NCI-H82 (cell line): Measurements from ENCODE around the gene PTGS2.

Source experiments
- DNase-seq: peaks from one replicate; lab custom pipeline; 2025; lab: John Stamatoyannopoulos, UW

The PTGS2 gene

DNA sequence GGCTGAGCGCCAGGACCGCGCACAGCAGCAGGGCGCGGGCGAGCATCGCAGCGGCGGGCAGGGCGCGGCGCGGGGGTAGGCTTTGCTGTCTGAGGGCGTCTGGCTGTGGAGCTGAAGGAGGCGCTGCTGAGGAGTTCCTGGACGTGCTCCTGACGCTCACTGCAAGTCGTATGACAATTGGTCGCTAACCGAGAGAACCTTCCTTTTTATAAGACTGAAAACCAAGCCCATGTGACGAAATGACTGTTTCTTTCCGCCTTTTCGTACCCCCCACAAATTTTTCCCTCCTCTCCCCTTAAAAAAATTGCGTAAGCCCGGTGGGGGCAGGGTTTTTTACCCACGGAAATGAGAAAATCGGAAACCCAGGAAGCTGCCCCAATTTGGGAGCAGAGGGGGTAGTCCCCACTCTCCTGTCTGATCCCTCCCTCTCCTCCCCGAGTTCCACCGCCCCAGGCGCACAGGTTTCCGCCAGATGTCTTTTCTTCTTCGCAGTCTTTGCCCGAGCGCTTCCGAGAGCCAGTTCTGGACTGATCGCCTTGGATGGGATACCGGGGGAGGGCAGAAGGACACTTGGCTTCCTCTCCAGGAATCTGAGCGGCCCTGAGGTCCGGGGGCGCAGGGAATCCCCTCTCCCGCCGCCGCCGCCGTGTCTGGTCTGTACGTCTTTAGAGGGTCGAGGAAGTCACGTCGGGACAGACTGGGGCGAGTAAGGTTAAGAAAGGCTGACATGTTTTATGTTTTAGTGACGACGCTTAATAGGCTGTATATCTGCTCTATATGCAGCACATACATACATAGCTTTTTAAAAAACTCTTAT lies at the start of gene PTGS2:
Gene PTGS2 (minus strand): TSS at position 179 of the 817 bp plus-strand sequence. CDS start 133 bp downstream, at position 46.
- DNase-seq = peak; percentile 91

DNA sequence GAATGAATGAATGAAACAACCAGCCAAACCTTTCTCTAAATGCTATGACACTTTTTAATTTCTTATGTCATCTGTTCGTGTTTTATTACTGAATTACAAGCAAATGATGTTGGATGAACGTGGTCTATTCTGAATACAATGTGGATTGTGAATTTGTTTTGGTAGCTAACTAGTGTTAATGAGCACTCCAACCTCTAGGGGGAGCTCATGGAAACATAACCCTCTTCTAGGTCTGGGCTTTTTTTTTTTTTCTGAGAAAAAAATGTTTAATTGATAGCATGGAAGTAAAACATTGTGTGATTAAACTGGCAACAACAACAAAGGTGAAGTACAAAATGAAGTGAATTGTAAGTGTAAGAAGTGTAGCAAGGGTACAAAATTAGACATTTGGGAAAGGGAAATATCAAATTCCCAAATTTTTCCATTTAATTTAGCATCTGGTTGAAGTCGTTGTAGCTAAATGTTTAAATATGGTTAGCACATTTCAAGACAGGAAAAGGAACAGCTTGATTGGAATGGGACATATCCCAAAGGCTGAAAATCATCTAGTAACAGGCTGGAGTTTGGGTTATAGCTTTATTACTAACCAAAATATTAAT lies 42.6 kb upstream of the PTGS2 start:
- DNase-seq = peak; percentile 79

DNA sequence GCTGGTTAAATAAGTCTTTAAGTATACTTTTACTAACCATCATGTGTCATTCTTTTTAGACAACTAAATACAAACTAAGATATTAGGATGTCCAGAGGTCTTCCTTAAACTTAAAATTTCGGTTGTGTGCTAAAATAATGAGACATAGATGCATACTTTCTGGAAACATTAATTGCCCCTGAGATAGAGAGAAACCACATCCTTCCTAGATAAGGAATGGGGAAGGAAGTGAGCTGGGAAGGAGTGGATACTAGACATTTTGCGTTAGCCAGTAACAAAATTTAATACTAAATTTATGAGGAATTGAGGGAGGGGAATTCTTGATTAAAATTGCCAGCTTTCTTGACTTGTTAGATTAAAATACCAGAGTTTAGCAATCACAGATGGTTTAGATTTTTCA lies 37.1 kb upstream of the PTGS2 start:
- no peak for DNase-seq

DNA sequence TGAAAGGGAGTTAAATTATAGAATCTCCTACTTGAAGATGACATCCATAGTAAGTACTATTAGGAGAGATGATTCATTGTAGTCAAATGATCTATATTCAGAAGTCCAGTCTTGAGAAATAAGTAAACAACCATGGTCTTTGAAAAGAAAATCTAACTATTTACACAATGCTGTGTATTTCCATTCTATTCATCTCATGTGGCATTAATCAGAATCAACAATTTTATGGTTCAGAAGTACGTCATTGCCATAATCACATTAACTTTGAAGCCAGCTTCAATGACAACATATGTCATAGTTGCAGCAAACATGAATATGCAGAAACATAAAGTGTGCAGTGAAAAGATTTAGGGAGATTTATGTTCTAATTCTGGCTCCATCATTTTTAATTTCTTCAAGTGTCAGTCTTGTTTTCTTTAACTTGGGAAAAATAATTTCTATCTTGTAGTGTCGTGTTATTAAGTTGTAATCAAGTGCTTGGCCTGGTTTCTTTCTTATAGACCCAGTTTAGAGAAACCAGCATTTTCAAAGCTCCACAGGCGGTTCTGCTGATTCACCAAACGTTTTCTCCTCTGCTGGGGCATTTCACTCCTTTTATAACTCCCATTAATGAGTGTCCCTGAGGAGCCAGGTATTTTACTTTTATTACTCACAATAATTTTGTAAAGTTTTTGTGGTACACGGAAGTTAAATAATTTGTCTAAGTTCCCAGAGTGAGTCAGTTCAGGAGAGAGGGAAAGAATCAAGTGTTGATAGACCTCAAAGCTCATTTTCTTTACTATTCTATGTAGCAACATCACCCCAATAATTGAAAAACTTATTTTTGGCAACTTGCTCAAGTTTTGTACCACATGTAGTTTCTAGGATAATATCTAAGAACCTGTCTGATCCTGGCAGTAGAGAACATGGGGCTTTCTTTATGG lies 35.9 kb upstream of the PTGS2 start:
- no peak for DNase-seq

GRCh38 chr1:186710696-186711095 lies 30.5 kb upstream of the PTGS2 start:
- no peak for DNase-seq

DNA sequence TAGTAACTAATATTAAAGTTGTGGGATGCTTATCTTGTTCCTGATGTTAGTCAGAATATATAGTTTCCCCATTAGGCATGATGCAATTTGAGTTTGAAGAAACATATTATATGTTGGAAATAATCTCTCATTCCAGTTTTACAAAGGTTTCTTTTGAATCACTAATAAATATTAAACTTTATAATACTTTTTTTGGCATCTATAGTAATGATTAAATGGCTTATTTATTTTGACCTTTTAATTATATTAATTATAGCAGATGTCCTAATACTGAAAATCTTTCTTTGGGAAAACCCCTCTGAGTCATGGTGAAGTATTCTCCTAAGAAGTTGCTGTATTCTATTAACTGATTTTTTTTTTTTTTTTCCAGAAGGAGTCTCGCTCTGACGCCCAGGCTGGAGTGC lies 28.5 kb upstream of the PTGS2 start:
- no peak for DNase-seq

DNA sequence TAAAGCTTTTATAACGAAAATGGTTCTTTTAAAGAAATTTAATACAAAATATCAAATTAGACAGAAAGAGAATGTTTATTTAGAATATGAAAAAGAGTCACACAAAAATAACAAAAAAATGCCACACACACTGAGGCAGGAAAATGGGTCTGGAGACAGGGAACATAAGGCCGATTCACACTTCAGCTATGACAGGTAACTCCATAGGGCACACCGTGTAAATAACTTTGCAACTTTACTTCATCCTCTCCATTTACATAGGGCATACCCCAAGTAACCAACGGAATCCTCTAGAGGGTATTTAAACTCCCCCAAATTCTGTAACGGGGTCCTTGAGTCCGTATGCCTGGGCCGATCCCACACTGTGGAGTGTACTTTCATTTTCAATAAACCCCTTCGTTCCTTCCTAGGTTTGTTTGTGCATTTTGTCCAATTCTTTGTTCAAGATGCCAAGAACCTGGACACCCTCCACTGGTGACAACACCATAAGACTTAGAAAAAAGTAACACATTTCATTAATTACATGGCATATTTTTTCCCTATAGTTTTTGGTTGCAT lies 23.1 kb upstream of the PTGS2 start:
- DNase-seq = no peak

DNA sequence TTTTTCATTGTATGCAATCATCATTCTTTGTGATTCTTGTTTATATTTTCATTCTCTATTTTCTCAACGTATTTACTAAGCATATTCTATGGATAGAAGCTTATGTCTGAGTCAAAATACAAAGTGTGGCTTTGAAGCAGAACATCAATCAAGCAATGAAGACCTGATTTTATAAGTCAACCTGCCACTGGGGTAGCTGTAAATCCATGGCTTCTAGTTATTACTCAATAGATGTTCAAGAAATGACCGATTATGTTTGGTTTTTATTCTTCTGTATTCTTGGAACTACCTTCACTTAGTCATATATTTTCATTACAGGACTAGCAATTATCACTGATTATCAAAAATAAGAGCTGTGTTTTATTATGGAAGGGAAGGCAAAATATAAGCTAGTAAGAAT lies 20.5 kb upstream of the PTGS2 start:
- no peak for DNase-seq

GRCh38 chr1:186699519-186699918 lies 19.3 kb upstream of the PTGS2 start:
- no peak for DNase-seq

- DNase-seq = no peak
Observed at GRCh38 chr1:186689907-186690306, 9.7 kb upstream of the PTGS2 start.

DNA sequence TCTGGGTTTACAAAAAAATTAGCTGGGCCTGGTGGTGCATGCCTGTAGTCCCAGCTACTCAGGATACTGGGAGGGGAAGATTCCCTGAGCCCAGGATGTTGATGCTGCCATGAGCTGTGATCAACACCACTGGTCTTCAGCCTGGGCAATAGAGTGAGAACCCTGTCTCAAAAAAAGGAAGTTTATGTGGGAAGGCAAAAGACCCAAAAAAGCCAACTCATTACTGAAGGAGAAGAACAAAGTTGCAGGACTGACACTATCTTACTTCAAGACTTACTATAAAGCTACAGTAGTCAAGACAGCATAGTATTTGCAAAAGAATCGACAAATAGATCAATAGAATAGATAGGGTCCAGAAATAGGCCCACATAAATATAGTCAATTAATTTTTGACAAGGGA lies 9.2 kb upstream of the PTGS2 start:
- no peak for DNase-seq

GRCh38 chr1:186683652-186684410 lies 3.6 kb upstream of the PTGS2 start:
- DNase-seq = no peak

- DNase-seq = no peak
Observed at GRCh38 chr1:186682736-186683135, 2.5 kb upstream of the PTGS2 start.

- DNase-seq = no peak
Observed at GRCh38 chr1:186681801-186682200, 1.6 kb upstream of the PTGS2 start.

DNA sequence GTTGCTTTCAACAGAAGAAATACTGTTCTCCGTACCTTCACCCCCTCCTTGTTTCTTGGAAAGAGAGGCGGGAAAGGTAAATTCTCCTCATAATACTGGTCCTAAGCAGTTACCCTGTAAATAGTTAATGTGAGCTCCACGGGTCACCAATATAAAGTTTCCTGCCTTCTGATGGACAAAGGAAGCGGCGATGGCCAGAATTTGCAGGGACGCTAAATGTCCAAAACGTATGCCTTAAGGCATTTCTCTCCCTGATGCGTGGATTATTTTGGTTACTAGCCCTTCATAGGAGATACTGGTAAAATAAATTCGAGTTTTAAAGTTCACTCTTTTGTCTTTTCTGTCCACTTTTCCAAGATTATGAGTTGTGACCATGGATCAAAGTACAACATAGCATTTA lies 898 bp upstream of the PTGS2 start:
- no peak for DNase-seq

GRCh38 chr1:186679924-186680244 lies 339 bp downstream of the PTGS2 start:
- no peak for DNase-seq

DNA sequence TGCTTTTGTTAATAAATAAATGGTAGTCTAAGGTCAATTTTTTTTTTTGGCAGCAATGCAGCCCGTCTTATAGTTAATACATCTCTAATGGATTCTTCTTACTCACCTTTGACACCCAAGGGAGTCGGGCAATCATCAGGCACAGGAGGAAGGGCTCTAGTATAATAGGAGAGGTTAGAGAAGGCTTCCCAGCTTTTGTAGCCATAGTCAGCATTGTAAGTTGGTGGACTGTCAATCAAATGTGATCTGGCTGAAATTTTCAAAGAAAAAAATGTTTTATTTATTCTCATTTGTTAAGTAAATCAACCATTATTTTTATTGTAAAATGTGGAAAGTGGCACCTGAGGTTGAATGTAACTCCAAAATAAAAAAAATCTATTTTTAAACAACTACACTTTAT lies 2.1 kb downstream of the PTGS2 start:
- peak; percentile 13 for DNase-seq

DNA sequence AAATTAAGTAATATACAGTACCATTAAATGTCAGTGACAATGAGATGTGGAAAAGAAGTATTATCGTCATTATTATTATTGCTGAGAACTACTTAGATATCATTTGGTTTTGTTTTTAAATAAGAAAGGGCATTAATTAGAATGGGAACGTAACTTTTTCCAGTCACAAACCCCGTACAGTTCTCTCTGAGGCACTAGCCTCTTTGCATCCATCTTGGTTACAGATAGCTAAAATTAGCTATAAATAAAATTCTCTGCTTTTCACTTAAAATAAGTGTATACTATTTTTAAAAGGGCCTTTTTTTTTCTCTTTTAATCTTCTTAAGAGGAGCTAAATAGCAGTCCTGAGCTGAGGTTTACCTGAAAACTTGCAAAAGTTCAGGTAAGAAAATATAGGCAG lies 7.6 kb downstream of the PTGS2 start:
- DNase-seq = no peak

DNA sequence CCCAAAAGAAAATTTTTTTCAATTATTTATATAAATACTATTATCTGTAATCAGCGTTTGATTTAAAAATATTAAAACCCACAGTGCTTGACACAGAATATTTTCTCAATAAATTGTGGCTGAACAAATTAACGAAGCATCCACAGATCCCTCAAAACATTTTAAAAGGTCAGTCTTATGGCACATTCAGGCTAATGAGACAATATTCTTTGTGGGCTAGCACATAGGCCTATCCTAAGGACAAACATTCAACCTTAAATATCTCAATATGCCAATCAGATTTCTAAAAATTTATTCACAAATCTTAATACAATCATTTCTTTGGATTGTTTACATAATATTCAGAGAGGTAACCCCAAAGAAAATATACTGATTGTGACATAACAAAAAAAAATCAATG lies 8.1 kb downstream of the PTGS2 start:
- no peak for DNase-seq

GRCh38 chr1:186671136-186671825 lies 8.9 kb downstream of the PTGS2 start:
- DNase-seq = no peak
